Sigmoid colon (tissue), 7 donors: ENCODE results near the gene SLC2A4. TPM values are rescaled to one million over a fixed set of nuclear protein-coding genes. Genes with fewer than 3 reads are reported as not detected.

Source experiments
- DNase-seq: peaks from one replicate; pipeline ENCODE4 v3.0.0-alpha.2; 2019
- H3K27ac ChIP-seq, 4 donors: fragments of 200-600 bp; sonication (generic); one replicate each; pipeline ENCODE4 v1.5.1; 2016 to 2019; ENCODE audit warnings: mild to moderate bottlenecking in 1 of 4
- H3K27me3 ChIP-seq, 3 donors: fragments of 200-600 bp; sonication (generic); one replicate each; pipeline ENCODE4 v1.5.1; 2019; ENCODE audit warnings: mild to moderate bottlenecking in 1 of 3
- H3K36me3 ChIP-seq, 4 donors: fragments of 200-600 bp; sonication (generic); one replicate each; pipeline ENCODE4 v1.5.1; 2016 to 2019
- H3K4me1 ChIP-seq, 4 donors: fragments of 200-600 bp; sonication (generic); one replicate each; pipeline ENCODE4 v1.5.1; 2017 to 2019
- H3K4me3 ChIP-seq, 4 donors: fragments of 200-600 bp; sonication (generic); one replicate each; pipeline ENCODE4 v1.5.1; 2017 to 2019; ENCODE audit warnings: mild to moderate bottlenecking in 2 of 4, moderate library complexity in 1 of 4
- H3K9me3 ChIP-seq, 4 donors: fragments of 200-600 bp in 3 of 4; sonication (generic) in 3 of 4; one replicate each; pipeline versions ENCODE4 v1.5.1 to v1.6.1; 2013 to 2019
- CTCF ChIP-seq, 4 experiments: fragments of 450-650 bp in 3 of 4; fragments of 200-600 bp in 1 of 4; IDR thresholded peaks; one replicate each; pipeline ENCODE4 v1.5.1; 2016 to 2019; ENCODE audit warnings: antibody characterized with exemption in 4 of 4, mild to moderate bottlenecking in 3 of 4, moderate library complexity in 2 of 4
- EP300 ChIP-seq, 4 donors: sonication (generic); formaldehyde crosslinking; IDR thresholded peaks; one replicate each; pipeline ENCODE4 v1.6.1; 2017; ENCODE audit warnings: antibody characterized with exemption in 4 of 4
- POLR2A ChIP-seq, 2 donors: fragments of 450-650 bp; IDR thresholded peaks; one replicate each; pipeline ENCODE4 v1.6.1; 2016; ENCODE audit warnings: antibody characterized with exemption in 2 of 2, mild to moderate bottlenecking in 2 of 2, moderate library complexity in 2 of 2
- POLR2AphosphoS5 ChIP-seq, 4 donors: sonication (generic); formaldehyde crosslinking; IDR thresholded peaks; one replicate each; pipeline ENCODE4 v1.6.1; 2017; ENCODE audit warnings: antibody characterized with exemption in 4 of 4
- WGBS, 2 donors: extraction: QIAGEN DNeasy Blood & Tissue Kit; methylation state at CpG; one replicate each; pipeline ENCODE4 v1.1.7; 2013; 5-methylcytosine and 5-hydroxymethylcytosine counted together
- intact Hi-C: fragments of 100-400 bp; cut with DNase I; formaldehyde crosslinking; loops from one replicate; pipeline ENCODE4 v1.15.1; 2023
- polyA plus RNA-seq, 3 donors: library from polyadenylated mRNA; stranded (reverse); fragments of 200-250 nt; gene quantifications; one replicate each; pipeline ENCODE4 v1.2.3, GENCODE V29; 2013
- total RNA-seq, 4 donors: library from RNA; depleted of rRNA; stranded (reverse); fragments of >200 nt; gene quantifications; one replicate each; pipeline ENCODE4 v1.1.0, GENCODE V29; 2016
- donor health status: healthy with polysubstance abuse.
- donor health status: Bipolar disorder and iron deficiency.
- donor health status: healthy.

SLC2A4 gene
- total and polyA plus RNA-seq, 7 donors, result 0.60 to 127 (median 72.9) TPM

GRCh38 chr17:7250695-7251627 is 30.6 kb upstream of the SLC2A4 start:
- Histone ChIP-seq H3K9me3 (no peaks in the 10 kb centered on the region), H3K27ac (peak overlapping the region; percentile 97 to 99 (median 98)), H3K36me3 (peaks cover 8 to 30% (median 28%) of the 10 kb centered on the region in 4 donors), H3K4me3 (peak overlapping the region; percentile 79 to 99 (median 88)), H3K4me1 (peaks cover 0 to 43% (median 35%) of the 10 kb centered on the region in 4 donors), H3K27me3 (no peaks in the 10 kb centered on the region)
- 1% methylated on average over 55 of the region's 55 CpGs for WGBS, 2 donors
- intact Hi-C loops, result loop anchor here (2.0 to 10.0 kb wide), 2 partner anchors 46 to 314 kb away; partner anchors contain the start of gene SENP3
- no peak for DNase-seq
- TF ChIP-seq POLR2A (IDR thresholded peaks at IDR 0.05), result no peak

GRCh38 chr17:7251661-7252175 is 29.8 kb upstream of the SLC2A4 start, which contains the start of gene CTDNEP1:
Gene CTDNEP1 (minus strand): TSS chr17:7251734. CDS start chr17:7251296, 438 bp downstream.
- no peaks in the 10 kb centered on the region for H3K9me3 ChIP-seq
- 0 to 1% methylated on average over 41 of the region's 41 CpGs for WGBS, 2 donors
- peaks cover 0 to 43% (median 35%) of the 10 kb centered on the region in 4 donors for H3K4me1 ChIP-seq
- peak within 1 kb of the TSS; percentile 97 to 99 (median 98) for H3K27ac ChIP-seq
- intact Hi-C loops, result loop anchor here (2.0 to 10.0 kb wide), 3 partner anchors 29 to 313 kb away; partner anchors contain the start of genes SENP3 and SLC2A4
- peaks cover 5 to 30% (median 22%) of the 10 kb centered on the region in 4 donors for H3K36me3 ChIP-seq
- no peak for TF ChIP-seq CTCF (IDR thresholded peaks at IDR 0.05)
- TF ChIP-seq EP300 (IDR thresholded peaks at IDR 0.05), result peak in 1 of 4 donors; percentile 16
- peak in 1 of 2 donors; percentile 51 for TF ChIP-seq POLR2A (IDR thresholded peaks at IDR 0.05)
- peak; percentile 46 to 80 (median 71) for TF ChIP-seq POLR2AphosphoS5 (IDR thresholded peaks at IDR 0.05)
- peak within 1 kb of the TSS; percentile 79 to 99 (median 88) for H3K4me3 ChIP-seq
- peak; percentile 99 for DNase-seq
- no peaks in the 10 kb centered on the region for H3K27me3 ChIP-seq

- peak within 1 kb of the TSS; percentile 97 to 99 (median 98) for H3K27ac ChIP-seq
- 0 to 1% methylated on average over 55 of the region's 55 CpGs for WGBS, 2 donors
- H3K36me3 ChIP-seq, result peaks cover 5 to 35% (median 22%) of the 10 kb centered on the region in 4 donors
- intact Hi-C loops, result loop anchor here (2.0 to 10.0 kb wide), 2 partner anchors 28 to 312 kb away; partner anchors contain the start of genes SENP3 and SLC2A4
- H3K9me3 ChIP-seq, result no peaks in the 10 kb centered on the region
- peak within 1 kb of the TSS; percentile 79 to 99 (median 88) for H3K4me3 ChIP-seq
- H3K27me3 ChIP-seq, result no peaks in the 10 kb centered on the region
- peaks cover 0 to 43% (median 35%) of the 10 kb centered on the region in 4 donors for H3K4me1 ChIP-seq
- DNase-seq, result peak; percentile 97
- TF ChIP-seq CTCF (IDR thresholded peaks at IDR 0.05) (no peak), POLR2A (IDR thresholded peaks at IDR 0.05) (no peak), EP300 (IDR thresholded peaks at IDR 0.05) (peak in 2 of 4 donors; percentile 38 to 41), POLR2AphosphoS5 (IDR thresholded peaks at IDR 0.05) (peak; percentile 42 to 82 (median 76))
These were observed 29.1 kb upstream of the SLC2A4 start, which contains the start of gene ELP5 for GRCh38 chr17:7252176-7253043. Gene ELP5 (plus strand): TSS chr17:7252215. CDS start chr17:7252551, 336 bp downstream.

GRCh38 chr17:7253082-7253481 is 28.4 kb upstream of the SLC2A4 start:
- no peaks in the 10 kb centered on the region for H3K27me3 ChIP-seq
- intact Hi-C loops, result loop anchor here (2.0 to 10.0 kb wide), 2 partner anchors 28 to 312 kb away; partner anchors contain the start of genes SENP3 and SLC2A4
- peak overlapping the region; percentile 97 to 99 (median 98) for H3K27ac ChIP-seq
- H3K36me3 ChIP-seq, result peaks cover 5 to 41% (median 28%) of the 10 kb centered on the region in 4 donors
- H3K4me3 ChIP-seq, result peak overlapping the region; percentile 79 to 99 (median 88)
- no peak for TF ChIP-seq POLR2AphosphoS5 (IDR thresholded peaks at IDR 0.05)
- H3K4me1 ChIP-seq, result peaks cover 0 to 43% (median 35%) of the 10 kb centered on the region in 4 donors
- no peaks in the 10 kb centered on the region for H3K9me3 ChIP-seq
- 34 to 77% methylated on average over 5 of the region's 5 CpGs for WGBS, 2 donors
- DNase-seq, result no peak

- no peak overlapping the region for H3K4me3 ChIP-seq
- H3K36me3 ChIP-seq, result peaks cover 10 to 56% (median 34%) of the 10 kb centered on the region in 4 donors
- peaks cover 0 to 29% (median 24%) of the 10 kb centered on the region in 4 donors for H3K4me1 ChIP-seq
- no peaks in the 10 kb centered on the region for H3K27me3 ChIP-seq
- 76 to 91% methylated on average over 4 of the region's 4 CpGs for WGBS, 2 donors
- DNase-seq, result no peak
- no peak overlapping the region for H3K27ac ChIP-seq
- intact Hi-C loops, result loop anchor here (10.0 kb wide), 1 partner anchor 310 kb away; the partner anchor contains the start of gene SENP3
- no peaks in the 10 kb centered on the region for H3K9me3 ChIP-seq
- no peak for TF ChIP-seq POLR2AphosphoS5 (IDR thresholded peaks at IDR 0.05)
These were observed 27.0 kb upstream of the SLC2A4 start for GRCh38 chr17:7254511-7254910.
